GM21367 (cell line): ENCODE measurements around the gene RAB4A.
"Not testable (repeated sequence)": the region's sequence is repeated elsewhere in the genome, so short reads cannot be mapped to it uniquely, and the experiment has no call there.

Experiments used
- ATAC-seq: cut with Tn5 transposase; IDR thresholded peaks from one replicate; pipeline ENCODE4 v1.9.1; 2021; ENCODE audit not compliant: unreplicated experiment

Gene RAB4A

DNA sequence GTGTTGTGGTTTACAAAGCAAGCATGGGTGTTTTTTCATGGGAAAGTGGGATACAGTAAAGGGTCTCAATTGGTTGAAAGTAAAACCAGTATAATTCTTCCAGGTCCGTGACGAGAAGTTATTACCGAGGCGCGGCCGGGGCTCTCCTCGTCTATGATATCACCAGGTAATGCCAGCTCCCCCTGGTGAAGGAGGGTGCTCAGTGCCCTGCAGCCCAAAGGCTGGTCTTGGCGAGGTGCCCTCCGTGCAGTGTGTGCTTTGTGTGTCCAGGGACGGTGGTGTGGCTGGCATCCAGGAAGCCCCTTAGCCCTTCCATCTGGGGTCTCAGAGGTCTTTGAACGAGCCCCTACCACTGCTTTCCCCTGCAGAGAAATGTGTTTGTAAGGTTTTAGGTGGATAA, 24.8 kb downstream of the RAB4A start:
- no peak for ATAC-seq

DNA sequence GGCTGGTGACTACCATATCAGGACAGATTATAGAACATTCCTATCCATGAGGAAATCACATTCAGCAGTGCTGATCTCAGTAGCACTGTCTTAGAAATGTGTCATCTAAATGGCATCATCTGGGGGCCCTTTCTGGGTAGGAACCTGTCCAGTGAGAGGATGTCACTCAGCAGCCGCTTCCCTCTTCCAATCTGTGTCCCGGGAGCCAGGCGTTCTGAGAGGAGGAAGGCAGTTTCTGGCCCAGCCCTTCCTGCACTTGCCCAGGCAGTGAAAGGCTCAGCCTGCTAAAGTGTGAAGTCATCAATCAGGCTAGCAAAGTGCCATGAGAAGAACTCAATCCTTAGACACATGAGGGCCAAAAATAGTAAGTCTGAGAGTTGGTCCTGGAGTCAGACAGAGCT, 25.6 kb downstream of the RAB4A start:
- no peak for ATAC-seq

DNA sequence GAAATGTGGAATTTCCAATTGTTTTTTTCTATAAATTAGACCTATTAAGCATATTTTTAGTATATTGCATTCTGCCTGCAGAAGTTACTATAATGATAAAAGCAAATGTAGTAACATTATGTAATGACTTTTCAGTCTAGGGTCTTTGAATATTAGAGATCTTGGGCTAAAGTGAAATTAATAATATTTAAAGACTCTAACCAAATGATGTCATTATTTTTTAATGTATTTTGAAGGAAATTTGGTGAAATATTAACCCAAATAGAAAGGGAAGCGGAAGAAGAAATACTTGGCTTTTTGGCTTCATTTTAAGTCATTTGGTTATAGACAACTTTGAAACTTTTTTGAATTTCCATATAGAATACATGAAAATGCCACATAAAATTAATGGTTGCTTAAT, 26.8 kb downstream of the RAB4A start:
- ATAC-seq, result no peak

DNA sequence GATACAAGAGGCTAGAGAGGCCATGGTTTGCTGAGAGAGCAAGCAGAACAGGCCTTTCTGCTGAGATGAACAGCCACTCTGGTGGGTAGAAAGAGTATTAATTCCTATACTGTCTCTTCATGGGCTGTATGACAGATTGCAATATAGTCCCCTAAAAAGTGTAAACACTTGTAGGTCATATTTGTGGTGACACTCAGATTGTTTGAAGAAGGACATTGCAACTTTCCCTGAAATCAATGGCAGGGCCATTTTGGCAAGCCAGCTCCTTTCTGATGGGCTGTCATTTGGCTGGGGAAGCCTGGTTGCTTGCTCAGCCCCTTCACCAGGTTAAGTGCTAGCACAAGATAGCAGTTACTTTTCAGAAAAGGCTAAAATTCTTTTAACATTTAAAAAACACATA, 27.5 kb downstream of the RAB4A start:
- no peak for ATAC-seq

DNA sequence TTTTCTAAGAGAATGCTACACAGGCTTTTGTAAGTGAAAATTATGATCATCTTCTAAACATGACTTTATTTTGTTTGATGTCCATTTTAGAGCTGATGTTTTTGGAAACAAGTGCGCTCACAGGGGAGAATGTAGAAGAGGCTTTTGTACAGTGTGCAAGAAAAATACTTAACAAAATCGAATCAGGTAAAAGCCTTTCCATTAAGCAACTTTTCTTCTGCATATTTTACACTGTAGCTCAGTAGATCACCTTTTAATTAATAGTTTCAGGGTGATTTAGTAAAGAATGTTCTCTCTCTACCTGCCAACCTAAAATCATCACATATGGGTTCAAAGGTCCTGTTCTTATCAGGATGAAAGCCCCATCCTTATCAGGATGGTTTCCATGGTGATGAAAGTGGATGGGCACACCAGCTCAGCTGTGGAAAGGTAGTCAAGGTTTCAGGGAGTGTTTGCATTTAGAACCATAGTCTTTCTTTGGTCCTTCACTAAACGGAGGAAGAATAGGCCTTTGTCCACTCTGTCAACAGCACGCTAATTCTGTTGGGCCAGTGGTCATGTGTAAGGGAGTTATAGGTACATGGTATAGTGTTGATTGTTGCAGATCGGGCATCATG, 28.1 kb downstream of the RAB4A start:
- no peak for ATAC-seq

DNA sequence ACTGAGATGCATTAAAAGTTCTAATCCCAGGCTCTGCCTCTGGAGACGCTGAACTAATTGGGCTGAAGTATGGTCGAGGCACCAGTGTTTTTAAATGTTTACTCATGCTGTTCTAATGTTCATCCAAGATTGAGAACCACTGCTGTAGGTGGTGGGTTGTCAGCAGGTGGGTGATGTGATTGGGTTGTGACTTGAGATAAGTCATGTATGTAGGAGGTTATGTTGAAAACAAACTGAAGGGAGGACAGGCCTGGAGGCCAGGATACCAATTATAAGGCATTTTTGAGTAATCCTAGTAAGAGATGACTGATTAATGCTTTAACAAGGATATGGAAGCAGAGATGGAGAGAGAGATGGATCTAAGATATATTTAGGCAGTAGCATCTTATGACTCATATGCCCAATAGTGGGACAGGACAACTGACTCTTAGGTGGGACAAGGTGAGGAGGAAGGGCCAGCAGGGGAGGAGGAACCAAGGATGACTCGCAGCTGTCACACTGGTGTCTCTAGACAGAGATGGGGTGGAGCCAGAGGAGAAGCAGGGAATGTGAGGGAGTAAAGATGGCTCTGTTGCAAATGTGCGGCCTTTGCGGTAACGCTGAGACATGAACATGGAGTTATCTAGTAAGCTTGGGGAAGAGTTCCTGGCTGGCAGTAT, 29.3 kb downstream of the RAB4A start:
- ATAC-seq, result no peak

DNA sequence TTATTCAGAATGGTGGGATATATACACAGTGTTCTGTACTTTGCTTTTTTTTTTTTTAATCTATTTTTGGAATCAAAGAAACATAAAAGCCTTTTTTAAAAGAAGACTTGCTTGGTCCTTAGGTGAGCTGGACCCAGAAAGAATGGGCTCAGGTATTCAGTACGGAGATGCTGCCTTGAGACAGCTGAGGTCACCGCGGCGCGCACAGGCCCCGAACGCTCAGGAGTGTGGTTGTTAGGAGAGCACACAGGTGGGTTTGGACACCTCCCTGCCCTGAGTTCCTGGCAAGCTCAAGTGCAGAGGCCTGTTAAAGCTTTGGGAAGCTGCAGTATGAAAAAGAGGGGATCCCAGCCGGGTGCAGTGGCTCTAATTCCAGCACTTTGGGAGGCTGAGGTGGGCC, 31.8 kb downstream of the RAB4A start:
- ATAC-seq, result no peak

DNA sequence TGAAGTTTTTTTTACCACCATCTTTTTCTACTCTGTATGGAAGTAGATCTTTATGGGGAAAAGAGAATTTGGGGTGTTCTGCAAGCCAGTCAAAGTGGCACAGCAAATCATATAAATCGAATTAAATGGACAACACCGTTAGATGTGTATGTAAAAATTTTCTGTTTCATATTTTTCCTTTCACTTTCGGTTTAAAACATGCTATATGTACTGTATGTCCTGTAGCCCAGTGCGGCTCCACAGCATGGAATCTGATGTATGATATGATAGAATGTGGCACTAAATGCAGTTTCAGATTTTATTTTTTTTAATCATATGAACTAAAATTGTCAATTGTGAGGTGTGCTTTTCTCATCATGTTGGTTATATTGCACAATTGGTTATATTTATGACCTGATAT, 32.9 kb downstream of the RAB4A start:
- no peak for ATAC-seq

DNA sequence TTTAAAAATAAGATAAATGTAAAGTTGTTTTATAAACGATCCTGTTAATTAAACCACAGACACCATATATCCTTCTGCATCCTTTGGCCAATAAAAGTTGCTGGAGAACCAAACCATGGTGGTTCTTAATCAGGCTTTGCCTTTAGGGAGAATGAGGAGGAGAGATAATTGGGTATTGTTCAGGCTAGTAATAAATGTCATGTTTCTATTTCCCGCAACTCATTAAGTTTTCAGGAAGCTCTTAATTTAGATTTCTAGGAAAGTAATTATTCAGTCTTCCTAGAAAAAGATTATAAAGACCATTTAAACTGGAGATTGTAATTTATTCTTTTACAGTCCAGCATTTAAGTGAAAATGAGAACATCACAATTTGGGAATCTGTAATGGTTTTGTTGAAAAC, 34.5 kb downstream of the RAB4A start:
- no peak for ATAC-seq

DNA sequence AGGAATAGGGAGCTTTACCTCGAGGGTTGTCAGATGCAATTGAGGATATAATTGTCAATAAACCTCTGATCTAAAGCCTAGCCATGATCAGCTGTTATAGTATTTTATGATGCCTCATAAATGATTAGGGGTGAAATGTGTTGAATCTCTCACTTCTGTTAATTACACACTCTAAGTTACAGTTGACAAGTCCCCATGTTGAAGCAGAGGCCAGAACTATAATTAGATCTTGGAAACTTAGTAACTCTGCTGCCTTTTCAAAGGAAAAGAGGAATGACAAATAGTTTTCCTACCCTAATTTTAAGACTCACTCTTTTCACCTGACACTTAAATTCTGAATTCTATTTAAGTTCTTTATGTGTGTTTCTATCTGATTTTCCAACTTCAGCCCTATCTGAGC, 38.2 kb downstream of the RAB4A start:
- ATAC-seq, result no peak

DNA sequence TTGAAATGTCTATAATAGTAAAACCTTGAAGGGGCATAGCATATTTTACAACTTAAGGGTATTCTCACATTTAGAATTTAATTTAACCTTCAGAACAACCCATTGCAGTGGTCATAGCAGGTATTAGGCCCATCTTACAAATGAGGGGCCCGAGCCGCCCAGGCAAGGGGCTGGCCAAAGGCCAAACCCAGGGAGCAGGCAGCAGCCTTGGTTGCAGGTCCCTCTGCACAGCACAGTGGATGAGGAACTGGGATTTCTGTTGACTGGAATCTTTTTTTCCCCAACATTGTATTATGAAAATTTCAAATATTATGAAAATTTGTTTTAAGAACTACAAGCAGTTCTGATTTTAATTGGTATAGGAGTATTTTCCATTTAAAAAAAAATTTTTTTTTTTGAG, 38.8 kb downstream of the RAB4A start:
- no peak for ATAC-seq

DNA sequence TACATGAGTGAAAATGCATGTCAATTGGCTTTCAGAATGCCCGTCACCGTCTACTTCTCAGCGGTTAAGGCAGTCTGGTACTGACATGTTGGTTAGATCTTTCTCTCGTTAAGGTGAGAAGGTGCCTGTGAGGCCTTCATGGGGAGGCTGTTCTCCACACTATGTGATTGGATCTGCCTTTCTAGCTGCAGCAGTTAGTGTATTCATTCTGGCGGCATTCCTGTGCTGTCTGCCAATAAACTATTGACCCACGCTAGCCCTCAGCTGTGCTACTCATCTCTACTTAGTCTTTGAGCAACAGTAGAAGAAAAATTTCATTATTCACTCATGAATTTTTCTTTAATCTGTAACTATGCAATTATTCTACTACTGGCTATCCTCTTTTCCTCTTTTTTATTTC, 39.9 kb downstream of the RAB4A start:
- ATAC-seq, result no peak

DNA sequence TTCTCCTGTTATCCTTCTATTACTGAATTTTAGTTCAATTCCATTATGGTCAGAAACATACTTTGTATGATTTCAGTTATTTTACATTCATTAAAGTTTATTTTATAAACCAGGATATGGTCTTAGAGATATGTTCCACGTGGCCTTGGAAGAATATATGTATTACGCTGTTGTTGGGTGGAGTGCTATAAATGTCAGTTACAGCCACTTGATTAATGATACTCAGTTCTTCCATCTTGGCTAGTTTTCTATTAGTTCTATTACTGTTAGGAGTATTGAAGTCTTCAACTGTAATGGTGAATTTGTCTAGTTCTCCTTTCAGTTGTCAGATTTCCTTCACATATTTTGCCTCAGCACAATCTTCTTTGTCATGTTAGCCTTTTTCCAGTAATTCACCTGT, 45.3 kb downstream of the RAB4A start:
- ATAC-seq, result no peak

DNA sequence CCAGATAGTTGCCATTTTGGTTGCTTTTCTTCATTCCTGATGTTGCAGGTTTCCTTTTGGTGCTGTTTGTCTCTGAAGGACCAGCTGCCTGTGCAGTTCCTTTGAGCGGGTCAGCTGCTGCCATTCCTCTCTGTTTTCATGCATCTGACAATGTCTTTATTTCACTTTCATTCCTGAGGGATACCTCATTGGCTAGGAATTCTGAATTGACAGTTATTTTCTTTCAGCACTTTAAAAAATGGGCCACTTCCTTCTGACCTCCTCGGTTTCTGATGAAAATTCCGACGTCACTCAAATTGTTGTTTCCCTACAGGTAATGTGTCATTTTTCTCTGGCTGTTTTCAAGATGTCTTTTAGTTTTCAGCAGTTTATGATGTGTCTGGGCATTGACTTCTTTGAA, 47.1 kb downstream of the RAB4A start:
- no peak for ATAC-seq

DNA sequence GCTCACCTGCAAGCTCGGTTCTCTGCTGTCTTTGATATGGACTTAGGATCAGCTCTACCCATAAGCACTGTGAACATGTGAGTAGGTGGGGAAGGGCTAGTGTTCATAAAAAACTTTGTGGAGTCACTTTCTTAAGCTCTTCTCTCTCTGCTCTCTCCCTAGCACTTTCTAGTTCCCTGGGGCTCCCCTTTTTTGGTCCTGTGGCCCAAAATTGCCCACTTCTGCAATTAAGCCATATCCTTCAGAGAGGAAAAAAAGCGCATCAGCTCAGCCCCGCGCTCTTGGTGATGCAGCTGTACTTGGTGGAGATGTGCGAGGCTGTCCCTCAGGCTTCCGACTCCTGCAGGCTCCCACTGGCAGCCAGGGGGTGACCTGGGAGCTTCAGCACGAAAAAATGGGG, 48.6 kb downstream of the RAB4A start:
- ATAC-seq, result no peak

DNA sequence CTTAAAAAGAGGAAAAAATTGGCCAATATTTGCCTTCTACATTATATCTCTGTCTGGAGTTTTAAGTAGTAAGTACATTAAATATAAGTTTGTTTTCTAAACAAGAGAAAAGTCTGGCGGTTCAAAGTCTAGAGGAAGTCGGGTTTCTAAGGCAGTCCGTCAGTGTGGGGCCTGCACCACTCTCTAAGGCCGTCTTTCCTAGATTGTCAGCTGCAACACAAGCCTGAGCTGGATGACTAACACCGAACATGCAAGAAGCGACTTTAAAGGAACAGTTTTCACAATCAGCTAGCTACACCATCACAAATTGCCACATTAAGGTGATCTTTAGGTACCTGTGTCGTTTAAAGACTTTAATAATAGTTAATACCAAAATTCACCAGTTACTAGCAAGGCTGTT, 52.3 kb downstream of the RAB4A start:
- no peak for ATAC-seq

DNA sequence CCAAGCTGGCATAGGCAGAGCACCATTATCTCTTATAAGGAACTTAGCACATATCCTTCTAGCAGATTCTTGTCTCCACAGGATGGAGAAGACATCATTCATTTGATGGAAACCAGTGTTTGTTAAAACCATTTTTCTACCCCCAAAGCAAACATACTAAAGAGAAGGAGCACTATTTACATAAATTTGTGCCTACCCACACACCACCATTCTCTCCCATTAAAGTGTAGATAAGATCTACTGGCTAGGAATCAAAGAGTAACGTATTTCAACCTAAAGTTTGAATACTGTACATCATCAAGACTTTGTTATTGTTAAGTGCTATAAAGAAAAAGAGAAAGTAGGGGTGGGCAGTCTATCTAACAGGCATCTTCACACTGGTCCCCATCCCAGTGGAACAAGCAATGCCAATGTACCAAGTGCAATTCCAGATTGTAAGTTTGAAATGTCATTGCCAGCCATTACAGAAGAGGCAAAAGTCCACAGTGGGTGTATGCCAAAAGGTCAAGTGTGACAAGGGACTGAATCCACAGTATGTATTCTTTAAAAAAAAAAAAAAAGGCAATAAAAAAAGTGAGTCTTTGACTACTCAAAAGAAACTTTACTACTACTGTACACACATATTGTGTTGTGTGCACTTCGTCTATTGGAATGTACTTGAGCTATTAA, 53.1 kb downstream of the RAB4A start:
- ATAC-seq, result no peak

DNA sequence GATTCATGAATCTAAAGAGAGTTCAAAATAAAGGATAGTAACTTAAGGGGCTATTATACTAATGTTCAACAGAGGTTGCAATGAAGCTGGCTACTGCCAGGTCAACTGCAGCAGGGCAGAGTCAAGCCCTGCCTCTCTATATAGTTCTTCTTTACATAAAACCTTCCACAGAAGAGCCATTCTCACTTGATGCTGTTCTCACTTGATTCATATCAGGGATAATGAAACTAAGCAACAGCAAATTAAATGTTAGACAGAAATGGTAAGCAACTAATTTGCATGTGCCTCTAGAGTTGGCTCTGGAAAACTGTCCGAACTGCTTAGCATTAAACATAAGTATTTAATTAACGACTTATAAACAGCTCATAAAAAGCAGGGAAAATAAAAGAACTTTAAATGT, 54.5 kb downstream of the RAB4A start:
- ATAC-seq, result no peak

DNA sequence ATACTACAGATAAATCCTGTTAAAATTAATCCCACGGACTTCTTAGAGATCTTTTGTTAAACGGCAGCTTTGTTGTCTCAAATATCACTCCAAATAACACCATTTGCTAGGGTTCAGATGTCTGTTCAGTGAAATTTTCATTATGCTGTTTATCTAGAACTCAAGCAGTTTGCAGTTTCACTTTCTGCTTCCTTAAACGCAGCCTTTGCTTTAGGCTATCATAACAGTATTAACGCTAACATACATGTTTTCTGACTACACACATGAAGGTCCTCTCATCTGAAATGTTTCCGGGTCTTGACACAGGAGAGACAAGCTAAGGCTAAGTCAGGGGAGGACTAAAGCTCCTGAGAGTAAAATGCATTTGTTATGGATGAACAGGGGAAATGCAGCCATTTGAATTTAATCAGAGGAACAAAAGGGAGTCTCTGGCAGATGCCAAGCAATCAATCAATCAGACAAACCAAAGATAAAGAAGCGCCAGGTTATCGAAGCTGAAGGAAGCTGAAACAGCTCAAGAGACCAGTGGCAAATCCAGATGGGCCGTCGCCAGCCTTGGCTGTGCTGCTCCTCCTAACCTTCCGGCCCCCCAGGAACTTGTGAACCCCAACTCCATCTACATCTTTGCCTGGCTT, 55.1 kb downstream of the RAB4A start:
- no peak for ATAC-seq

DNA sequence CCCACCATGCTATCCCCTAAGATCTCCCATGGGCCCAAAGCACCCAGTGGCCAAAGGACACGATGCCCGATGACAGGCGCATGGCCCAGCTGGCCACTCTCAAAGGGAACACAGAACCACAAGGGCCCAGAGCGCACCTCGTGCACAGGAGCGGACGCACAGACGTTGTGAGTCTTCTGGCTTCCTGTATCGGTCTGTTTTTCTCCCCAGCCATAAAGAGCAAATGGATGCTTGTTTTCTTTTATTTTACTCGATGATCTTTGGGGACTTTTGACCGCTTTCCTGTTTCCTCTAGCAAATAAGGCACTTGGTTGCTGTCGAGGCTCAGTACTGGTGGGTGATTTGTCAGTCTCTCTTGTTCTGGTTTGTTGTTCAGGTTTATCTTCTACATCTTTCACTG, 55.7 kb downstream of the RAB4A start:
- ATAC-seq, result no peak

DNA sequence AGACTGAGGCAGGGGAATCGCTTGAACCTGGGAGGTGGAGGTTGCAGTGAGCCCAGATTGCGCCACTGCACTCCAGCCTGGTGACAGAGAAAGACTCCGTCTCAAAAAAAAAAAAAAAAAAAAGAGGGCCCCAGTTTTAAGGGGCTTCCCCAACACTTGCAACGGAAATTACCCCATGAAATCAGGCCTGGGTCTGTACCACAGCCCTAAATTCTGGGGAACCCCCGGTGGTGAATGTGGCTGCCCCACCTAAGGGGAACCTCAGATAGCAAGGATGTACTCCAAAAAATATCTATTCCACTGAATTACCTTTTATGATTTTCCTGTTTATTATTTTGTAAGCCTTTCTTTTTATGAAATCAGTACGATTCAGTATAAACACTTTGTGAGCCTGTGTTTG, 56.9 kb downstream of the RAB4A start:
- ATAC-seq, result not testable (repeated sequence)
